Measurements from ENCODE around the gene CEP112.

Gene CEP112

DNA sequence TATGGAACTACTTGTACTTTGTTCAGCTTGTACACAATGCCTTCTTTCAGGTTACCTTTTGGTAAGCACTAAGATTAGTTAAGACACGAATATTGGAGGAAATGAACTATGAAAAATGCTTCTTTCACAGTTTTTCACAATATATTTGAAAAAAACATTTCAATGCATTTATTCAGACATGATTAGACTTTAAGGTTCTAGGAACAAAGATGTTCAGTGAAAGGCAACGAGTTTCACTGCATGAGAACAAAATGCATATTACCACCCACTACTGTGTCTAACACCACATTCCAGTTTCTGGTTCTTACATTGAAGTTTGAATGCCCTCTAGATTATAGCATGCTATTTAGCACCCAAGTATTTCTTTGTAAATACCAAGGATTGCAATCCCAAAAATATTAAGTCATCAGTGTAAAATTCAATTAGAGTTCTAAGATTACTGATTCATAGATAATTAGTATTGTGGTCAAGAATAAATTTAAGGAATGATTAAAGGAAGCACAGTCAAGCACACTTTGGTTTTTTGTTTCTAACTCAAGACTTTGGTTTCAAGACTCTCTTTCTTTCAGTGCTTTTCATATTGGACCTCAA lies 261.7 kb downstream of the CEP112 start:
- no peak for DNase-seq (ENCODE audit: low read depth)

- DNase-seq (ENCODE audit: low read depth): no peak
Measured at GRCh38 chr17:65926599-65926998, 265.3 kb downstream of the CEP112 start.

DNA sequence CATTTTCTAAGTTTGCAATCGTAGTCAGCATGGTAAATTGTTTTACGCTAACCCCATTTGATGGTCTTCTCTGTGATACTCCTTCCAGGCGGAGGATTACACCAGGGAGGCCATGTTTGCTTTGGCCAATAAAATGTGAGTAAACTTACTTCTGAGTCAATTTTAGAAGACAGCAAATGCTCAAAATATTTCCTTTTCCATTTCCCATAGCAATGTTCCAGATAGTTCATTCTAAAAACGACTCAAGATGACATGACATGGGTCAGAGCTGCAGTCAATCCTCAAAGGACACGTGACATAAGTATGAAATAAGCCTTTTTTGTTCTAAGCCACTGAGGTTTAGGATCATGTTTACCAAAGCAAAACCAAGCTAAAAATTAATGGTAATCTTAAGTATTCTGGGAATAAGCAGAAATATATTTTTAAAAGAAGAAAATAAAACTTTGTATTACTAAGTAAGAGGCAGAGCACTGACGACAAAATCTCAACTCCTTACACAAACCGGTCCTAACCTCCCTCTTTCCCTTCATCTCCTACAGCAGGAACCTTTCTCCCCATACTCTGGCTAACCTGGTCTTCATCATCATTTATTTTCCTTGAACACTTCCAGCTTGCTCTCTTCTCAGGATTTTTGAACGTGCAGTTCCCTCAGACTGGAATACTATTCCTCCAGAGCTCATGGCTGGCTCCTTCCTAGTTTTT lies 266.2 kb downstream of the CEP112 start:
- DNase-seq (ENCODE audit: low read depth): no peak

DNA sequence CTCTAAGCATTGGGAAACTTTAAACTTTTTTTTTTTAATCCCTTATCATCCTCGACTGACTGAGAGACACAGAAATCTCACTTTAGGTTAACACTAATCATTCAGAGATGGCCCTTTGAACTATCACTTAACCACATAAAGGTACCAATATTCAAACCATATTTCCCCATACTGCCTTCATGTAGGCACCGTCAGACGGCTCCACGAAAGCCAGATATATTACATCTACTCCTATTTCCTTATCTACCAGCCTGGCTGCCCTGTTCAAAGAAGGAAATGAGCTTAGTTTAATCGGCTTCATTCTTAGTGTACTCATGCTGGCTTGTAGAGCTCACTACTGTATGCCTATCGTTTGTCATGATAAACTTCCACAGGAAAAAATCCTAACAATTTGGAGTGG lies 270.9 kb downstream of the CEP112 start:
- no peak for DNase-seq (ENCODE audit: low read depth)

GRCh38 chr17:65918916-65919315 lies 273.0 kb downstream of the CEP112 start:
- DNase-seq (ENCODE audit: low read depth): no peak

GRCh38 chr17:65918500-65918899 lies 273.4 kb downstream of the CEP112 start:
- no peak for DNase-seq (ENCODE audit: low read depth)

DNA sequence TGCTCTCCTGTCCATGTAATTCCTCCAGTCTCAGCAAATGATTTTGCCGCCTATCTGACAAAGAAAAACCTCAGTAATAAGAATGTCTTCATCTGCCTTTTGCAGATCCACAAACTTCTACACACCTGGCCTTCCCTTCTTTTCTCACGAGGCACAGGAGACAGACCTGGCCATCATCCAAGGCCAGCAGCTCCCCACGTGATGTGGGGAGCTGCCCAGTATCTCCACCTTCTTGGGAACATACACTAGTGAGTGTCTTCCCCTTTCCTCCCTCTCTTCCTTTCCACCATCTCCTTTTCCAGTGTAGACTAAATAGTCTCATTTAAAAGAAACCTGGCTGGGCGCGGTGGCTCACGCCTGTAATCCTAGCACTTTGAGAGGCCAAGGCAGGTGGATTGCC lies 274.4 kb downstream of the CEP112 start:
- no peak for DNase-seq (ENCODE audit: low read depth)

GRCh38 chr17:65916425-65916824 lies 275.5 kb downstream of the CEP112 start:
- DNase-seq (ENCODE audit: low read depth): no peak

DNA sequence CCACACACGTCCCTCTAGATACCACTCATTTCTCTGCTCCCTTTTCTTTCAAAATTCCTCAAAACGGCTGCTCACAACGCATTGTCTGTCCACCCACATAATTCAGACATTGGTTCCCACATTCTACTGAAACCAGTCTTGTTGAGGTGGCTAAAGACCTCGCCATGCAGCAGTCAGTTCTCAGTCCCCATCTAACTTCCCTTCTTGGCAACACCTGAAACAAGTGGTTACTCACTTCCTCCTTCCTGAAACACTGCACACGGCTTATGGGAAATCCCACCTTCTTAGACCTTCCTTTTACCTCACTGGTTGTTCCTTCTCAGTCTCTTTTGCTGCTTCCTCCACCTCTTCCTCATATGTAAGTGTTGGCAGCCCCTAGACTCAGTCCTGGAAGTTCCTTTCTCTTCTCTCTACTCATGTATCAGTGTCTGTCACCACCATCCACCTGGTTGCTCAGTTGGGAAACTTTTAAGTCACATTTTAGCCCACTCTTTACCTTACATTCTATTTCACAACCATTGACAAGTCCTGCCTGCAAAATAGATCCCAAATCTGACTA lies 277.1 kb downstream of the CEP112 start:
- no peak for DNase-seq (ENCODE audit: low read depth)

DNA sequence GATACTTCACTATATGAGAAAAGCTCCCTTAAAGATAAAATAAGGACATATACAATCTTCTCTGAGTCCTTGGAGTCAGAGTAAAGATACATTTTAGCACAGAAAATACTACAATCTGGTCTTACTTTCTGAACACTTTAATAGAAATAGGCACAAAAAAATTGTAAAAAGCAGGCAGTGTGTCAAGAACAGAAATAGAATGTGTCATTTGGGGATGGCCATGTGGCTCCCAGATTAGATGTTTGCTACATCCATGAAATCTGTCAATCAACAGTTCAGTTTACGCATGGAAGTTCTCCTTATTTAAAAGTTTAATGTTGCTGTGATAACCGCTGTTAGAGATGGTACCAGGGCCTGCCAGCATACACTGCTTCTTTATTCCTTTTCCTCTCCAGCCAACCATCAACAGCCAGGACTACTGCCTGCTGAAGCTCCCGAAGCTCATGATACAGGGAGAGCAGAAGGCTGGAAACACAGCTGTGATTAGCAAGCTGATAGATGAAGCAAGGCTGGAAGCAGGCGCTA lies 278.5 kb downstream of the CEP112 start:
- no peak for DNase-seq (ENCODE audit: low read depth)

DNA sequence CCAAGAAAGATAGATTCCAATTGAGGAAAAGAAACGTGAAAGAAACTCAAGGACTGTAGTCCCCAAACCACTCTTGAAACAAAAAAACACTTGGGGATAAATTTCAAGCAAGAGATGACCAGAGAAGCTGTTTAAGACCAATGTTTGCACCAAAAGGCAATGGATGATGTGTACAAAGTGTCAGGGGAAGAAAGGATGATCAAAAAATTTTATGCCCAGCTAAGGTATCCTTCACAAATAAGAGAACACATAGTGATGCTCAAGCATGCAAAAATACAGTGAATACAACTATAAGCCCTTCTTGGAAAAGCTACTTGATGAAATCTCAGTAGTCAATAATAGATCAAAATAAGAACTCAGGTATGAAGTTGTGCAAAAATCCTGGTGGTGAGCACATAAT lies 281.1 kb downstream of the CEP112 start:
- DNase-seq (ENCODE audit: low read depth): no peak

GRCh38 chr17:65902831-65903522 lies 289.0 kb downstream of the CEP112 start:
- no peak for DNase-seq (ENCODE audit: low read depth)

DNA sequence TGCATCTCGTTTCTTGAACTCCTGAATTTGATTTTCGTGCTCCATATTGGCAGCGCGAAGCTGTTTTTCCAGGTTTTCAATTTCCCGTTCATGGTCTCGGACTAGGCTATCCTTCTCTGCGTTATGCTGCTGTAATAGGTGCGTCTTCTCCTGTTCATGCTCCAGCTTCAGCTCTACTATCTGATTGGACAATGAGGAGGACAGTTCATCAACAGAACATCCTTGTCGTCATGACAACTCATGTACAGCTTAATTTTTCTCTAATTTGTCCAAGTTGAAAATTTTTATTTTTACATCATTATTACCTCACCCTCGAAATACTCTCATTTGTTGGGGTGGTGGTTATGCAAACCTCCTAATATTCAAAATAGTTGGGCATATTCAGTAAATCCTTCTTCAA lies 289.8 kb downstream of the CEP112 start:
- no peak for DNase-seq (ENCODE audit: low read depth)

- DNase-seq (ENCODE audit: low read depth): no peak
Measured at GRCh38 chr17:65901394-65901793, 290.5 kb downstream of the CEP112 start.

- no peak for DNase-seq (ENCODE audit: low read depth)
Measured at GRCh38 chr17:65900216-65900615, 291.7 kb downstream of the CEP112 start.

DNA sequence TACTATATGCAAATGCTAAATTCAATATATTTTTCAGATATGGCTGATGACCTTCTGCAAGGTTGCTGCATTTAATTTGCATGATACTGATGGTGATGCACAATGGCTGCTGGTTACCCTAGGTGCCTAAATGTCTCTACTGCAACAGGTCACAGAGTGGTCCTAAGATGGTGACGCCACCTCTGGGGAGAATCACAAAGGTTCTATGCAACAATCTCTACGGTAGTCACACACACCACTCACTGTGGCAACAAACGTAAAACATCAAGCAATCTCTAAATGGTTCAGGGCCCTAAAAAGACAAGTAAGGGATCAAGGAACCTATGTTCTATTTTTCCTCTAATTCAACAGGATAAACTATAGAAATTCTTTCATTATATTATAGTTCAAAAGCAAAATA lies 293.3 kb downstream of the CEP112 start:
- no peak for DNase-seq (ENCODE audit: low read depth)

DNA sequence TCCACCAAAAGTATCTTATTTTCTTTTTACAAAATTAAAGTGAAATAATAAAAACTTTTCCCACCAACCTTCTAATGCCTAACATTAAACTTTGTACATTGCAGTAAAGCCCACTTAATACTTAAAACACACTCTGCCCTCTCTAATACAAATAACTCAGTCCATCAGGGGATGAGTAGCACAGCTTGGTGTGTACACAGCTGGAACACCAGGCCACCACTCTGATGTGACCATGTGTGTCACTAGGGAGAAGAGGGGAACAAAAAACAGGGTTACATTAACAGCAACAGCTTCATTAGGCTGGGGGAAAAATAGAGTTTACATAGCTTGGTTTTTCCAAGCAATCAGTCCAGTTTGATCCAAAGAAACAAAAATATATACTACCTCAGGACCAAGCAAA lies 295.0 kb downstream of the CEP112 start:
- DNase-seq (ENCODE audit: low read depth): no peak

- no peak for DNase-seq (ENCODE audit: low read depth)
Measured at GRCh38 chr17:65895969-65896368, 296.0 kb downstream of the CEP112 start.

- no peak for DNase-seq (ENCODE audit: low read depth)
Measured at GRCh38 chr17:65893692-65894279, 298.1 kb downstream of the CEP112 start.

- no peak for DNase-seq (ENCODE audit: low read depth)
Measured at GRCh38 chr17:65892912-65893377, 299.0 kb downstream of the CEP112 start.

DNA sequence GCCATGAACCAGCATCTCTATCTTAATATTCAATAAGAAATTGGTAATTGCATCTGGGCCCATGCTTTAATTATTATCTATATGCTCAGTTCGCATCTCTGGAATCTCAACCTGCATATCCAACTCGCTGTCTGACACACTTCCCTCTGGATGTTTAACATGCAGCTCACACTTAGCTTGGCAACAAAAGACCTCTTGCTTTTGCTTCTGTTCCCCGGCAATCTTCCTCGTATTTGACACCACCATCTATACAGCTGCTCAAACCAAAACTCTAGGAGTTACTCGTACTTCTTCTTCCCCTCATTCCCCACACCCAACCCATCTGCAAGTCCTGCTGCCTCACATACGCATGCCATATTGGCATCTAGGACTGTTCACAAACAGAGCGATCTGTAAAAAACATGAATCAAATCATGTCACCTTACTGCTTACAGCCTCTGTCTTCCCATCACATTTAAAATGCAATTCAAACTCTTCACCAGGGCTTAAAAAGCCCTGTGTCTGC lies 300.6 kb downstream of the CEP112 start:
- DNase-seq (ENCODE audit: low read depth): no peak

GRCh38 chr17:65888649-65889048 lies 303.3 kb downstream of the CEP112 start:
- DNase-seq (ENCODE audit: low read depth): no peak
